ENCODE measurements around the gene CCDC32. TPM values are rescaled to one million over a fixed set of nuclear protein-coding genes. Genes with fewer than 3 reads are reported as not detected.

The CCDC32 gene
- total and polyA plus RNA-seq, 2 of the 13 experiments (the other 11 are each of a cell fraction or from before 2014, with no cell fraction given) = 10.8 to 23.2 TPM

DNA sequence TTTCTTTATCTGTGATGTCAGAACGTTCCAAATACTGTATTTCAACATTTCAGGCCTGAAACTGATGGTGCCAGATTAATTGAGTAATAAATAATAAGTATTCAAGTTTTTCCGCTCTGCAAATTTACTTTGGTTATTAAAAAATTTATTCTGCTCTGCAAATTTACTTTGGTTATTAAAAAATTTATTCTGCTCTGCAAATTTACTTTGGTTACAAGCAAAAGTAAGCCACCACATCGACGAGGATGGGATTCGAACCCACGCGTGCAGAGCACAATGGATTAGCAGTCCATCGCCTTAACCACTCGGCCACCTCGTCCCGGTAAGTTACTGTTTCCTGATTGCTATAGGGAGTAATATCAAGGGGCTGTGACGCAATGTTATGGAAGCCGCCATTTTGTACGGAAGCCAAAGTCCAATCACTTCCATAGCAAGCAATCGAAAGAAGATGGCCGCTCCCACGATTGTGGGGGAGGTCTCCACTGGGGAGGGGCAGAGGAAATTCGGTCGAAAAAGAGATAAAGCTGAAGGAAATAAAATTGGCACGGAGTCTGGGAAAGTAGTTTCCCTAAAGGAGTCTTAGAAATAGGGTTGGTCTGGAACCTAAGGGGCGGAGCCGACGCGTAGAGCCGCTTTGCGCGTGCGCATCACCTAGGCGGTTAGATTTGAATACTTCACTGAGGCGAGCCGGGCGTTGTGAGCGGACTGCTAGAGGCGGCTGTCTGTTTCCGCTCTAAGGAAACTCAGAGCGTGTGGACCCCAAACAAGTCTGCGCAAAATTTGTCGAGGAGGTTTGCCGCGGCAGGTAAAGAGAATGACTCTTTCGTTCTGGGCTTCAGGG lies 29.0 kb upstream of the CCDC32 start, which contains the start of gene KNL1 (continued):
- TF ChIP-seq, protein P1, sequence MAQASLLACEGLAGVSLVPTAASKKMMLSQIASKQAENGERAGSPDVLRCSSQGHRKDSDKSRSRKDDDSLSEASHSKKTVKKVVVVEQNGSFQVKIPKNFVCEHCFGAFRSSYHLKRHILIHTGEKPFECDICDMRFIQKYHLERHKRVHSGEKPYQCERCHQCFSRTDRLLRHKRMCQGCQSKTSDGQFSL (CRISPR knock-in tag; IDR thresholded peaks at IDR 0.05) = peak; percentile 69; the same call in 1 of the 2 replicates
- TF ChIP-seq ZBTB8A (CRISPR knock-in tag; IDR thresholded peaks at IDR 0.05; ENCODE audit: borderline replicate concordance, low read depth) (no peak), ARID2 (CRISPR knock-in tag; IDR thresholded peaks at IDR 0.05; ENCODE audit: borderline replicate concordance) (no peak), RAD51 (IDR thresholded peaks at IDR 0.05; ENCODE audit: borderline replicate concordance) (no peak), ZSCAN25 (CRISPR knock-in tag; IDR thresholded peaks at IDR 0.05) (peak; percentile 63; the same call in 1 of the 2 replicates), MEF2D (CRISPR knock-in tag; IDR thresholded peaks at IDR 0.05) (peak; percentile 85; the same call in 1 of the 2 replicates), ZNF329 (CRISPR knock-in tag; IDR thresholded peaks at IDR 0.05; ENCODE audit: low read depth) (0 out of 2 replicates have a peak, but pooled peaks have one; percentile 24), ISL2 (CRISPR knock-in tag; IDR thresholded peaks at IDR 0.05) (peak; percentile 60), AKAP8 (CRISPR knock-in tag; IDR thresholded peaks at IDR 0.05) (0 out of 2 replicates have a peak, but pooled peaks have one; percentile 47), AGO1 (IDR thresholded peaks at IDR 0.05; ENCODE audit: low read depth, low read length, poor library complexity, severe bottlenecking) (no peak), NFATC3 (CRISPR knock-in tag; IDR thresholded peaks at IDR 0.05) (peak; percentile 84; the same call in 1 of the 2 replicates), HCFC1 (IDR thresholded peaks at IDR 0.05; ENCODE audit: low read depth, low read length) (peak; percentile 58; the same call in 1 of the 2 replicates), ZNF468 (CRISPR knock-in tag; IDR thresholded peaks at IDR 0.05) (peak; percentile 18; the same call in 1 of the 2 replicates), ZNF629 (CRISPR knock-in tag; conservative IDR thresholded peaks at IDR 0.05) (peak; percentile 74), ZNF34 (CRISPR knock-in tag; IDR thresholded peaks at IDR 0.05; ENCODE audit: borderline replicate concordance) (no peak), SALL1 (CRISPR knock-in tag; IDR thresholded peaks at IDR 0.05) (peak; percentile 79), ZNF382 (CRISPR knock-in tag; IDR thresholded peaks at IDR 0.05; ENCODE audit: borderline replicate concordance) (no peak), ZNF446 (CRISPR knock-in tag; IDR thresholded peaks at IDR 0.05) (0 out of 2 replicates have a peak, but pooled peaks have one; percentile 46), ZNF44 (CRISPR knock-in tag; IDR thresholded peaks at IDR 0.05) (0 out of 2 replicates have a peak, but pooled peaks have one; percentile 39)
- TF ChIP-seq, protein P2, sequence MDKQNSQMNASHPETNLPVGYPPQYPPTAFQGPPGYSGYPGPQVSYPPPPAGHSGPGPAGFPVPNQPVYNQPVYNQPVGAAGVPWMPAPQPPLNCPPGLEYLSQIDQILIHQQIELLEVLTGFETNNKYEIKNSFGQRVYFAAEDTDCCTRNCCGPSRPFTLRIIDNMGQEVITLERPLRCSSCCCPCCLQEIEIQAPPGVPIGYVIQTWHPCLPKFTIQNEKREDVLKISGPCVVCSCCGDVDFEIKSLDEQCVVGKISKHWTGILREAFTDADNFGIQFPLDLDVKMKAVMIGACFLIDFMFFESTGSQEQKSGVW (CRISPR knock-in tag; IDR thresholded peaks at IDR 0.05; ENCODE audit: borderline replicate concordance) = no peak
- TF ChIP-seq, protein P3, sequence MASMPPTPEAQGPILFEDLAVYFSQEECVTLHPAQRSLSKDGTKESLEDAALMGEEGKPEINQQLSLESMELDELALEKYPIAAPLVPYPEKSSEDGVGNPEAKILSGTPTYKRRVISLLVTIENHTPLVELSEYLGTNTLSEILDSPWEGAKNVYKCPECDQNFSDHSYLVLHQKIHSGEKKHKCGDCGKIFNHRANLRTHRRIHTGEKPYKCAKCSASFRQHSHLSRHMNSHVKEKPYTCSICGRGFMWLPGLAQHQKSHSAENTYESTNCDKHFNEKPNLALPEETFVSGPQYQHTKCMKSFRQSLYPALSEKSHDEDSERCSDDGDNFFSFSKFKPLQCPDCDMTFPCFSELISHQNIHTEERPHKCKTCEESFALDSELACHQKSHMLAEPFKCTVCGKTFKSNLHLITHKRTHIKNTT (CRISPR knock-in tag; IDR thresholded peaks at IDR 0.05) = peak; percentile 90; the same call in 1 of the 2 replicates
- TF ChIP-seq, protein P4, sequence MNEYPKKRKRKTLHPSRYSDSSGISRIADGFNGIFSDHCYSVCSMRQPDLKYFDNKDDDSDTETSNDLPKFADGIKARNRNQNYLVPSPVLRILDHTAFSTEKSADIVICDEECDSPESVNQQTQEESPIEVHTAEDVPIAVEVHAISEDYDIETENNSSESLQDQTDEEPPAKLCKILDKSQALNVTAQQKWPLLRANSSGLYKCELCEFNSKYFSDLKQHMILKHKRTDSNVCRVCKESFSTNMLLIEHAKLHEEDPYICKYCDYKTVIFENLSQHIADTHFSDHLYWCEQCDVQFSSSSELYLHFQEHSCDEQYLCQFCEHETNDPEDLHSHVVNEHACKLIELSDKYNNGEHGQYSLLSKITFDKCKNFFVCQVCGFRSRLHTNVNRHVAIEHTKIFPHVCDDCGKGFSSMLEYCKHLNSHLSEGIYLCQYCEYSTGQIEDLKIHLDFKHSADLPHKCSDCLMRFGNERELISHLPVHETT (CRISPR knock-in tag; conservative IDR thresholded peaks at IDR 0.05) = peak; percentile 48; the same call in 1 of the 2 replicates
- TF ChIP-seq, protein P5, sequence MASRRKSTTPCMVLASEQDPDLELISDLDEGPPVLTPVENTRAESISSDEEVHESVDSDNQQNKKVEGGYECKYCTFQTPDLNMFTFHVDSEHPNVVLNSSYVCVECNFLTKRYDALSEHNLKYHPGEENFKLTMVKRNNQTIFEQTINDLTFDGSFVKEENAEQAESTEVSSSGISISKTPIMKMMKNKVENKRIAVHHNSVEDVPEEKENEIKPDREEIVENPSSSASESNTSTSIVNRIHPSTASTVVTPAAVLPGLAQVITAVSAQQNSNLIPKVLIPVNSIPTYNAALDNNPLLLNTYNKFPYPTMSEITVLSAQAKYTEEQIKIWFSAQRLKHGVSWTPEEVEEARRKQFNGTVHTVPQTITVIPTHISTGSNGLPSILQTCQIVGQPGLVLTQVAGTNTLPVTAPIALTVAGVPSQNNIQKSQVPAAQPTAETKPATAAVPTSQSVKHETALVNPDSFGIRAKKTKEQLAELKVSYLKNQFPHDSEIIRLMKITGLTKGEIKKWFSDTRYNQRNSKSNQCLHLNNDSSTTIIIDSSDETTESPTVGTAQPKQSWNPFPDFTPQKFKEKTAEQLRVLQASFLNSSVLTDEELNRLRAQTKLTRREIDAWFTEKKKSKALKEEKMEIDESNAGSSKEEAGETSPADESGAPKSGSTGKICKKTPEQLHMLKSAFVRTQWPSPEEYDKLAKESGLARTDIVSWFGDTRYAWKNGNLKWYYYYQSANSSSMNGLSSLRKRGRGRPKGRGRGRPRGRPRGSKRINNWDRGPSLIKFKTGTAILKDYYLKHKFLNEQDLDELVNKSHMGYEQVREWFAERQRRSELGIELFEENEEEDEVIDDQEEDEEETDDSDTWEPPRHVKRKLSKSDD (CRISPR knock-in tag; IDR thresholded peaks at IDR 0.05; ENCODE audit: low read depth) = peak; percentile 99
